GM18873 (cell line): ENCODE measurements around the gene RAP1GDS1.
"Not testable (repeated sequence)": the region's sequence is repeated elsewhere in the genome, so short reads cannot be mapped to it uniquely, and the experiment has no call there.

Source experiments
- ATAC-seq: cut with Tn5 transposase; IDR thresholded peaks from one replicate; pipeline ENCODE4 v1.9.1; 2021; ENCODE audit warnings: mild to moderate bottlenecking, moderate library complexity, moderate number of reproducible peaks; ENCODE audit not compliant: unreplicated experiment, low FRiP score

The RAP1GDS1 gene

GRCh38 chr4:98423009-98423408 is 161.8 kb downstream of the RAP1GDS1 start:
- ATAC-seq = no peak

- ATAC-seq = no peak
These were observed 169.7 kb downstream of the RAP1GDS1 start for GRCh38 chr4:98430708-98431403.

DNA sequence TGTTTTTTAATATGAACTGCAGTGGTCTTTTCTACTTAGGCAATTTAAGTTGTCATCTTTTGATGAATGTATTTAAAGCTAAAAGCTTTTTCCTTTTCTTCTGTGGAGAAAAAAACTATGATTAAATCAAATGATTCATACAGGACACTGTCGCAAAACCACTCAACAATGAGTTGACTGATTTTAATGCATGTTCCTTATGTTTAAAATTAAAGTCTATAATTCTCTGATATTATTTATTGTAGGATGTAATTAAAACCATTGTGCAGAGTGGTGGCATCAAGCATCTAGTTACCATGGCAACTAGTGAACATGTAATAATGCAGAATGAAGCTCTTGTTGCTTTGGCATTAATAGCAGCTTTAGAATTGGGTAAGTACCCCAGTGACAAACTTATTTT is 172.5 kb downstream of the RAP1GDS1 start:
- no peak for ATAC-seq

- ATAC-seq = no peak
These were observed 173.6 kb downstream of the RAP1GDS1 start for GRCh38 chr4:98434816-98435215.

GRCh38 chr4:98444371-98444770 is 183.2 kb downstream of the RAP1GDS1 start:
- ATAC-seq = no peak

DNA sequence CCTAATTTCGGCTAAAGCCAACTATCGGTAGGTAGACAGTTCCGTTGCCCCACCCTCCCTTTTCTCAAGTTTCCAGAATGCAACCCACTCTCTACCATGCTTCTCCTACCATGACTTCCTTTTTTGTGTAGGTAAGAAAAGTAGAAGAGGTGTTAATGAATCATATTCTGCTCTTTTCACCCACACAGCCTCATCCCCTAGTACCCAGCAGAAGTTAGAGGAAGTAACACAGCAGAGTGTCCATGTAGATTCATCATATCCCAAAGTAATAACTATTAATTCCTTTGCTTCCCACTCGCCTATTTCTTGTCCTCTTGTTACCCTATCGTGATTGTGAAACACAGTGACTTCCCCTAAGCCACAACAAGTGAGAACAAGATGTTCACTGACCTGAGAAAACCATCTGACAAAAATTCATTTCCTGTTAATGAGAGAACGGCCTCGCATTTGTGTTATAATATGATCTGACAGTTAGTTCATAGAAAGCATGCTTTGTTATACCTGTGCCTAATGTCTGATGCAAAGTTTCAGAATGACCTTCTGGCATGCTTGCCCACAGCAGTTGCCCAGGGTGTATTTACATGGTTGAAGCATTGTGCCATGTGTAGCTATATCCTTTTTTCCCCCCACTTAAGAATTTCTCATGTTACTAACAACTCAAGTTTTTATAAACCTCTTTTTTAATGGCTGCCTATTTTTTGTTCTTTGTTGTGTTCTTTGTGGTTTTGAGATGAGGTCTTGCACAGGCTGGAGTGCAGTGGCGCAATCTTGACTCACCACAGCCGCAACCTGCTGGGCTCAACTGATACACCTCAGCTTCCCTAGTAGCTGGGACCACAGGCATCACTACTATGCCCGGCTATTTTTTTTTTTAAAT is 185.6 kb downstream of the RAP1GDS1 start:
- peak; percentile 58 for ATAC-seq

DNA sequence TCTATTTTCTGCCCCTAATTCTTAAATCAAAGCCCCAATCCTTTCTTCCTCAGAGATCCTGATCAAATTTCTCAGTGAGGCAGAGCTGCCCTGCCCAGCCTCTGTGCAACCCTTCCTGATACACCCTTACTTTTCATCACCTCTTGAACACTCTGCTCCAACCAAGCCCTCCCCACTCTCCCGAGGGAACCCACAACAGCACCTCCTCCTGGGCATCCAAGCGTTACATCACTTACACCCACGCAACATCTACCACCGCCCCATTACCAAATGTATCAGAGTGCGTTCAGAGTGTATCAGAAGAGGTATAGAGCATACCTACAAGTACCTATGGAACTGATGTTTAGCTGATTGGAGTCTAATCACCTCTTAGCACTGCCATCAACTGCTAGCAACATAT is 186.5 kb downstream of the RAP1GDS1 start:
- ATAC-seq = no peak

GRCh38 chr4:98448908-98449307 is 187.7 kb downstream of the RAP1GDS1 start:
- peak; percentile 49 for ATAC-seq

DNA sequence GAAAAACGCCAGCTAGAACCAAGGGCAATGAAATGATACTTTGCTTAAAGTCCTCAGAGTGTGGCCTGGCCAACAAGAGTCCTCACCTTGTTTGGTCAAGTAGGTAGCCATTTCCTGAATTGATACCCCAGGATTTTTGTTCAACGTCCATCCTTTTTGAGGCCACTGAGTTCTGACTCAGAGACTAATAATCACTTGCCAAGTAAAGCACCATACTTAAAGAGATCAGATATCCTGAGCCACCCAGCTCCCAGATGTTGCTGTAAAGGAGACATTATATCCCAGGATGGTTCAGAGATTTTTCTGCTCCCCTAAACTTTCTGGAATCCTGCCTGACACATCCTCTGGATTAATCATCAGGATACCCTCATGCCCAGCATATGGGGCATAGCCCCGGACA is 190.9 kb downstream of the RAP1GDS1 start:
- no peak for ATAC-seq

DNA sequence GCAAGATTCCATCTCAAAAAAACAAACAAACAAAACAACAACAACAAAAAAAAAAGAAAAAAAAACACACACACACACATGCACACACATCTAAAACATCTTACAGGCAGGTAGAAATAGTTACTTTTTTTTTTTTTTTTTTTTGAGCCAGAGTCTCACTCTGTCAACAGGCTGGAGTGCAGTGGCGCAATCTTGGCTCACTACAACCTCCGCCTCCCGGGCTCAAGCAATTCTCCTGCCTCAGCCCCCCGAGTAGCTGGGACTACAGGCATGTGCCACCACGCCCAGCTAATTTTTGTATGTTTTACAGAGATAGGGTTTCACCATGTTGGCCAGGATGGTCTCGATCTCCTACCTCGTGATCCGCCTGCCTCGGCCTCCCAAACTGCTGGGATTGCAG is 196.2 kb downstream of the RAP1GDS1 start:
- ATAC-seq = not testable (repeated sequence)

- ATAC-seq = not testable (repeated sequence)
These were observed 200.1 kb downstream of the RAP1GDS1 start for GRCh38 chr4:98461121-98461865.

DNA sequence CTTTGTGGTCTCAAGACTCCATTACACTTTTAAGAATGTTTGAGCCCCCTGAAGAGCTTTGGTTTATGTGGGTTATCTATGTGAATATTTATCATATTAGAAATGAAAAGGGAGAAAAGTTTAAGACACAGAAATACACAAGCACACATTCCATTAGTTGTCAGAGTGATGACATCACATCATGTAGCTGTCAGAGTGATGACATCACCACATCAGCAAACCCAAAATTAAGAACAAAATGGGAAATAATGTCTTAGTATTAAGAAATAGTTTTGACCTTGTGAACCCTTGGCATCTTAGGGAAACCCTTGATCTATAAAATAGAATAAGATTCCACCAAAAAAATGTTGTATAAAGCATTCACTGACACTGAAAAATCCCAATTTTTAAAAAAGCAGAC is 201.3 kb downstream of the RAP1GDS1 start:
- ATAC-seq = no peak

- no peak for ATAC-seq
These were observed 205.8 kb downstream of the RAP1GDS1 start for GRCh38 chr4:98466868-98467599.

DNA sequence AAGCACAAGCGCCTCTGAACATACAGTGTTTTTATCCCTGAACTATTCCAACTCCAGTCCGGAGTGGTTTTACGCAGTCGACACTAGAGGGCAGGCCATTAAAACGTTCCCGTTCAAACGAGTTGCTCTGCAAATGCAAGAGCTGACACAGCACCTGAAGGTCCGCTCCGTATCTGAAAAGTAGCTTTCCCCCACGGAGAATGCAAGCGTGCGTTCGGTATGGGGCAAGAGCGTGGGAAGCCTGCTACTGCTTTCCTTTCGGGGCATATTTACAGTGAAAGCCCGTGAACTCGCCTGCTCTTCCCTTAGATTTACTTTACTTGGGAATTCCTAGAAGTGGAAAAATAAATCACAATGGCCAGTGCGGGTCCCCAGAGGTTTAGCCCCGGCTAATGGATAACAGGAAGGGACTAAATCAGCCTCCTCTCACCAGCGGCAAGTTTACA is 206.5 kb downstream of the RAP1GDS1 start:
- peak; percentile 96 for ATAC-seq

DNA sequence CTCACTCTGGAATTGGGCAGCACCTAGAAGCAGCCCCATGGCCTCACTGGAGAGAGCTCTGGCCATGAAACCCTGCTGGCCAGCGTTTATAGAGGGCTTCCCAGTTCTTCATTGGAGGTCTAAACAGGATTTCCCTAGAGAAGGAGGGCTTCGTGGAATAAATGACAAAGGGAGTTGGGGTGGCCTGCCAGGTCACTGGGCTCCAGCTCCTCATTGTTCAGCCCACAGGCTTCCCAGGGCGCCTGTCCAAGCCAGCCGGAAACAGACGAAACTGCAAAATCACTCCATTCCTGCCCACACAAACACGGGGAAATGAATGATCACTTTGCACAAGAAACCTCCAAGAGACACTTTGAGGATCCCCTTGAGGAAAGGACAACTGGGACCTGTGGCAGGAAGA is 207.5 kb downstream of the RAP1GDS1 start:
- ATAC-seq = no peak

DNA sequence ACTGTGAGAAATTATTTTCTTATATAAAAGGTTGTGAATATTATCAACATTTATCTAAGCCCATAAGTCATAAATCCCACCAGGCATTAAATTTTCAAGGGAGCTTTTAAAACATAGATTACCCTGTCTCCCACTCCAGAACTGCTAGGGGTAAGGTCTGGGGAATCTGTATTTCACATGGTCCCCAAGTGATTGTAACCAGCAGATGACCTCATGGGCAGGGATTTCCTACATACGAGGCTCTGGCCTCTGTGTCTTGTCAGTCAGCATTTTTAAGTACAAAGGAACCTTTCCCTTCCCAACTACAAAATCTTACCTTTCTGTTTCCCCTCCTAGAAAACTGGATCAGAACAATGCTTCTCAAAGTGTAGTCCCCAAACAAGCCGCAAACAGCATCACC is 208.6 kb downstream of the RAP1GDS1 start:
- ATAC-seq = no peak

GRCh38 chr4:98470366-98470765 is 209.2 kb downstream of the RAP1GDS1 start:
- no peak for ATAC-seq

DNA sequence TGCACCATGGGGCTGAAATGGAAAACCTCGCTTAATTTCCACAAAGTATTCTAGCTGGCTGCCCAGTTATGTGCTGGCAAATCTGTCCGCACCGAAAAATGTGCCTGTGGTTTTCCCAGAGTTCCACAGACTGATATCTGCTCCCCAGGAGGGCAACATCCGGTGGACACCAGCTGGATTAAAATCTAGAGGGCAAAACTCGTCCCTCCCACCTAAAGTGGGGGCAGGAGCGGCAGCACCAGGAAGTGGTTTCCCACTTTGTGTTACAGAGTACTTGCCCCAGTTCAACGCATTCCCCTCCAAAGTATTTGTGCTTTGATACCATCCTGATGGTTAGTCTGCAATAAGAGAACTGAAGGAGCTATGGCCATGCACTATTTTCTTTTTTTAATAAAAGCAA is 209.6 kb downstream of the RAP1GDS1 start:
- ATAC-seq = no peak

DNA sequence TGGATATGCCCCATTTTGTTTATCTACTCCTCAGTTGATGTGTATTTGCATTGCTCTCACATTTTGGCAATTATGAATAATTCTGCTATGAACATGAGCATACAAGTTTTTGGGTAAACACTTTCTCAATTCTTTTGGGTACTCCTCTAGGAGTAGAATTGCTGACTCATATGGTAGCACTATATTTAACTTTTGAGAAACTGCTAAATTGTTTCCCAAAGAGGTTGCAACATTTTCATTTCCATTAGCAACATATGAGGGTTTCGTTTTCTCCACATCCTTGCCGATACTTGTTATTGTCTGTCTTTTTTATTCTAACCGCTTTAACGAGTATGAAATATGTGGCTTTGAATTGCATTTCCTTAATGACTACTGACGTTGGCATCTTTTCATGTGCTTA is 211.9 kb downstream of the RAP1GDS1 start:
- no peak for ATAC-seq

DNA sequence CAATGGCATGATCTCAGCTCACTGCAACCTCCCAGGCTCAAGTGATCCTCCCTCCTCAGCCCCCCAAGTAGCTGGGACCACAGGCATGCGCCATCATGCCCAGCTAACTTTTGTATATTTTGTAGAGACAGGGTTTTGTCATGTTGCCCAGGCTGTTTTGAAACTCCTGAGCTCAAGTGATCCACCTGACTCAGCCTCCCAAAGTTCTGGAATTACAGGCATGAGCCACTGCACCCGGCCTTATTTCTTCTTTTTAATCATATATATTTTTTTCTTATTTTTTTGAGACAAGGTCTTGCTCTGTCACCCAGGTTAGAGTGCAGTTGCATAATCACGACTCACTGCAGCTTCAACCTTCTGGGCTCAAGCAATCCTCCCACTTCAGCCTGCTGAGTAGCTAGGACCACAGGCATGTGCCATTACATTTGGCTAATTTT is 213.2 kb downstream of the RAP1GDS1 start:
- no peak for ATAC-seq
